Esophagus squamous epithelium (tissue), 4 donors: ENCODE measurements around the gene CLIC6.

Experiments
- CTCF ChIP-seq, 6 experiments: fragments of 450-650 bp in 4 of 6; fragments of 200-600 bp in 2 of 6; sonication (generic) in 2 of 6; IDR thresholded peaks; one replicate each; pipeline ENCODE4 v1.5.1; 2016 to 2019; ENCODE audit warnings: antibody characterized with exemption in 6 of 6, mild to moderate bottlenecking in 4 of 6, moderate library complexity in 4 of 6
- POLR2A ChIP-seq, 4 donors: fragments of 450-650 bp; IDR thresholded peaks; one replicate each; pipeline ENCODE4 v1.6.1; 2017; ENCODE audit warnings: antibody characterized with exemption in 4 of 4, mild to moderate bottlenecking in 4 of 4, moderate library complexity in 3 of 4

- no peak for TF ChIP-seq CTCF (IDR thresholded peaks at IDR 0.05)
- TF ChIP-seq POLR2A (IDR thresholded peaks at IDR 0.05), result no peak
Measured at GRCh38 chr21:34724131-34724856, 55.5 kb downstream of the CLIC6 start.
